HG03342 (cell line): ENCODE measurements around the gene TANGO2.
A peak's percentile ranks its signal among the peaks of the same experiment; 100 is the strongest.

Experiments used
- ATAC-seq: cut with Tn5 transposase; IDR thresholded peaks from one replicate; pipeline ENCODE4 v1.9.1; 2021; ENCODE audit warnings: mild to moderate bottlenecking, moderate library complexity; ENCODE audit not compliant: unreplicated experiment

The TANGO2 gene

DNA sequence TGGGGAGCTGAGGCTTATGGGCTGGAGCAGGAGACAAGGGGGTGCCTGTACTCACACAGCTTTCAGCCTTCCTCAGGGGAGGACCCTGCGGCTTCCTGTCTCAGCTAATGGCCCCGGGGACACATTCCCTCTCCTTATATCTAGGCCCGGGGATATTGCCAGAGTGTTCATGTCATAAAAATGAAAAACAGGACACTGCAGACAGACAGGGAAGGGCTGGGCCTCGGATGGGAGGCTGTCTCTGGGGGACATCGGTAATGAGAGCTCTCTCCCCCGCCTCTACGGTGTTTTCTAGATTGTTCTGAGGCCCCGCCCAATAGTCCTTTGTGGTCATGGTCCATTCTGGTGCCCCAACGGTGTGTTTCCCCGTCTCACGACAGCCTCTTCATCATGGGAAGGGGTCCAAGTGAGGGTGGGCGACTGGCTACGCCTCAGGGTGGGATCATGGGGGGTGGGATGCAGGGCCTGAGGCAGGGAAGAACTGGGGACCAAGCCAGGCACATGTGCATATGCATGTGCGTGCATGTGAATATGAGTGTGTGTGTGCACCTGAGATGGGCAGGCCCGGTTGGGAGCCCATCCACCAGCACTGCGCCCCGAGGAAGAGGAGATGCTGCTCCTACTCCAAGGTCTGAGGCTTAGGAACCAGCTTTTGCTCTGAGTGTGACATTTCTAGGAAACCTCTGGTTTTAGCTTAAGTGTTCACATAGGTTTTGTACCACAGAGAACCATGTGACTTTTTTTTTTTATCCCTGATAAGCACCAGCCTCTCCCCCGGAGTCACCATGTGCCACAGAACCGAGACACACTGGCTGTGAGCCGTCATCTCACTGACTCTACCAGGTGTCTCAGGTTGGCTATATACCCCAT lies 9.6 kb upstream of the TANGO2 start:
- no peak for ATAC-seq

DNA sequence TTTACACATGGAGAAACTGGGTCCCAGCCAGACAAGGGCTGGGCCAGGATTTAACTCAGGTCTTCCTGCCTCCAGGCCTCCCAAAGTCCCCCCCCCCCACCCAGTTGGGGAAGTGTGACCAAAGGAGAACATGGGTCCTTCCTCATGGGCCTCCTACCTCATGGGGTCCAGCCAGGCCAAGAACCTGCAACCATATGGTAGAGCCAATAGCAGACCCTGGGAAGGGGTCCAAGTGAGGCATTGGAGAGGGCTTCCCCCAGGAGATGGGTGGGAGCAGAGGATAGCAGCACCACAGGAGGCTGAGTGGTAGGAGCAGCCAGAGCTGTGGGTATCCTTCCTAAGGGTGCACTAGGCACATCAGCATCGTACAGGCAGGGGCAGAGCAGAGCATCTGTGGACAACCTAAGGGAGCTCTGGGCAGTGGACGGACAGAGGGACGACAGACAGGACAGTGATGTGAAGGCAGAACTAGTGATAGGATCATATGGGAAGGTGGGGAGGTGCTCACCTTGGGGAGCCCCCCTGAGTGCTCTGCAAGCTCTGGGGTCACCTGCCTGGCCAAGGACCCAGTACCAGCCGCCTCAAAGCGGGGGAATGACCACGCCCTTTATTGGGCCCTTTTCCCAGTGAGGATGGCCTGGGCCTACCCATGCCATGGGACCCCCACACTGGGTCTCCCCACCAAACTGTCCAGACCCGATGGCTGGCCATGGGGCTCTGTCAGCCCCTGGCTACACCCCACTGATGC lies 8.7 kb upstream of the TANGO2 start:
- ATAC-seq, result no peak

DNA sequence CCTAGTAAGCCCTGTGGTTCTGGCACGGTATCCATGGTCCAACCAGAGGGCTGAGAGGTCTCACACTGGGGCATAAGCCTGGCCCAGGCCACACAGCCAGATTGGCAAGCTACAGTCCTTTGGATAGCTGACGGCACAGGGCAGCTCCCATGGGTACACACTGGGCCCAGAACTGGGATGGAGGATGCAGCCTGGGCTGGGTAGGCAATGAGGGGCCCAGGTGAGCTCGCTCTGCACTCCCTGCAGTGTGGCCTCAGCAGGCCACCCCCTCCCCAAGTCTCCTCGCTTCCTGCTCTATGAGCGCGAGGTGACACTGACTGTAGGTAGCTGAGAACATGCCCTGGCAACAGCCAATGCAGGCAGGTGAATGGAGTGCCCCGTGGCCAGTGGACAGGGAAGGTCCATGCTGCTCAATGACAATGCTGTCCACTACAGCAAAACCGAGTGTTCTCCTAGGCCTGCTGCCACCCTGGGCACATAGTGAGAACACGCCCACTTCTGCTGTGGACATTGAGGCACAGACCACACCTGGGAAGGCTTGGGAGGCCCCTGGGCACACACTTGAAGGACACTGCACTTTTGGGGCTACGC lies 8.1 kb upstream of the TANGO2 start:
- ATAC-seq, result no peak

DNA sequence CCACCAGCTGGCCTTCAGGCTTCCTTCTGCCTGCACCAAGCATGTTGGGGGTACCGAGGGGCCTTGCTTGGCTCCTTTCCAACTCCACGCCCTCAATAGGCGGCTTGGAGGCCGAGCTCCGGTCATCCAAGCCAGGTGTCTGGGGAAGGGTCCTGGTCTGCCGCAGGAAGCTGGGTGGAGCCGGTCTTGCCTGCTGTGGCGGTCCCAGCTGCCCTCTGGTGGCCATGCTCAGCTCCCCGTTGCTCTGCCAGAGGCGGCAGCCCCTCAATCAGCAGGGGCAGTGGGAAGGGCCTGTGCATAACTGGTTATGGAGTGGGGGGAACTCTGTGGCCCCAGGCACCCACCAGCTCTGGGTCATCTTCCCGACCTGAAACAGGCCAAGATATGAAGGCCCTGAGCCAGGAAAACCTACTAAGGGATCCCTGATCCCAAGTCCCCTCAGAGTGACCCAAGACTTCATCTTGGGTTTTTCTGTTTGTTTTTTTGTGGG lies 7.5 kb upstream of the TANGO2 start:
- ATAC-seq, result no peak

DNA sequence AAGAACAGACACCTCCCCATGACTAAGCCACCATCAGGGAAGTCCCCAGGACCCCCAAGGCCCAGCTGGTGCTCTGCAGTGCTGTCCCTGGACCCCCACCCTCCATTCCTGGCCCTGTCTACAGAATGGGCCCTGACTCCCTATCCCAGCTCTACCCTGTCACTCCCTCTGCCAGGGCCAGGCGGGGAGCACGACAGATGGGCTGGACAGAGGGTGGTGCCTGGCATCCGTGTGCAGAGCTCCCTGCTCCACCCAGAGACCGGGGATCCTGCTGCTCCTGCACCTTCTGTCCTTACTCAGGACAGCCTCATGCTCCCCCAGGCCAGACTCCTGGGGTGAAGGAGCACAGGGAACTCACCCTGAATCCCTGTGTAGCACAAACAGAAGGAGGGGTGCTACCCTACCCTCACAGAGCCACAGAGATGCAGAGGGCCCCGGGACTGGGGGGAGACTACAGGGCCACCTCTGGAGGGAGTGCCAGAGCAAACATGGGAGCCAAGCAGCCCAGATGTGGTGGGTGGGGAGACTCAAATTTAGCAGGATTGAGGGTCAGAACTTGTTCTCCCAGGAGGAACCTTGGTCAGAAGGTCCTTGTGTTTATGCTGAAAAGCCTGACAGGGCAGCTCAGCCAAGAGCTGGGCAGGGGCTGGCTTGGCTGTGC lies 6.3 kb upstream of the TANGO2 start:
- no peak for ATAC-seq

DNA sequence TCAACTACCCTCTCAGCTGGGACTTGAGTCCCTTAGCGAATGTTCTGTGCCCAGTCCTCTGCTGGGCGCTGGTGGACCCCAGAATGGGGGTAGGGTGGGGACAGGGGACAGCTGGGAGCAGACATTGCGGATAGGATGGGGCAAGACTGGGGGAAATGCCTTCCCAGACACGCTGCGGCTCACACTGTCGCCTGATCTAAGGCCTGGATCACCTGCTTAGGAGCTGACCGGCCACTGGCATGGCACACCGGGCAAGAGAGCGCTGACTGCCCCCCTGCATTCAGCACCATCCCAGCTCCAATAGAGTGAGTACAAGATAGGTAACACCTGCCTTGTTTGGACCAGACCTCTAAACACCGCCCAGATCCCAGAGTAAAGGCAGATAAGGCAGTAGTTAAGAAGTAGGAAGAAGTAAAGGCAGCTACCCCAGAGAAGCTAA lies 5.7 kb upstream of the TANGO2 start:
- ATAC-seq, result no peak

DNA sequence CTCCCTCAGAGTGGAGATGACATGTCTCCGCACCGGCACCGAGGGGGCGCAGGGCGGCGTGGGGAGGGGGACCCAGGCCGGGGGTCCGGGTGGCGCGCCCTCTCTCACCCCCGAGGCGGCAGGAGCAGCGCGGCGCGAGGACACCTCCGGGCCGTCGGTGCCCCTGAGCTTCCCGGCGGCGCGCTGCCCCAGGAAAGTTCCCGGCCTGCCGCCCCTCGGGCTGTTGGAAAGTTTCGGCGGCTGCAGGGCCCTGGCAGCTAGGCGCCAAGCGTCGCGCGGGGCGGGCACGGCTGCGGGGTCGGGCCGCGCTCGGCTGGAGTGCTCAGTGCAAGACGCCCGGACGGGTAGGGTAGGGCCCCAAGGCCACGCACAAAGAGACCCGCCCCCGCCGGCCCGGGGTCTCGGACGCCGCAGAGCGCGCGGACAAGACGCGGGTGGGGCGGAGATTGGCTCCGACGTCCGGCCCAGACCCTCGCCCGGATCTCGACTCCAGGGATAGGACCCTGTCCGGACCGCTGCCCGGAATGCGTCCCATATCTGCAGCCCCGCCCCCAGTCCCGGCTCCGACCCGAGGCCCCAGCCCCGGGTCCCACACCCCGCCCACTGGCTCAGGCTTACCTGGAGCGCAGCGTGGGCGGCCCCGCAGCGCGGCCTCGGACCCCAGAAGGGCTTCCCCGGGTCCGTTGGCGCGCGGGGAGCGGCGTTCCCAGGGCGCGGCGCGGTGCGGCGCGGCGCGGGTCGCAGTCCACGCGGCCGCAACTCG lies 4.8 kb upstream of the TANGO2 start:
- no peak for ATAC-seq

DNA sequence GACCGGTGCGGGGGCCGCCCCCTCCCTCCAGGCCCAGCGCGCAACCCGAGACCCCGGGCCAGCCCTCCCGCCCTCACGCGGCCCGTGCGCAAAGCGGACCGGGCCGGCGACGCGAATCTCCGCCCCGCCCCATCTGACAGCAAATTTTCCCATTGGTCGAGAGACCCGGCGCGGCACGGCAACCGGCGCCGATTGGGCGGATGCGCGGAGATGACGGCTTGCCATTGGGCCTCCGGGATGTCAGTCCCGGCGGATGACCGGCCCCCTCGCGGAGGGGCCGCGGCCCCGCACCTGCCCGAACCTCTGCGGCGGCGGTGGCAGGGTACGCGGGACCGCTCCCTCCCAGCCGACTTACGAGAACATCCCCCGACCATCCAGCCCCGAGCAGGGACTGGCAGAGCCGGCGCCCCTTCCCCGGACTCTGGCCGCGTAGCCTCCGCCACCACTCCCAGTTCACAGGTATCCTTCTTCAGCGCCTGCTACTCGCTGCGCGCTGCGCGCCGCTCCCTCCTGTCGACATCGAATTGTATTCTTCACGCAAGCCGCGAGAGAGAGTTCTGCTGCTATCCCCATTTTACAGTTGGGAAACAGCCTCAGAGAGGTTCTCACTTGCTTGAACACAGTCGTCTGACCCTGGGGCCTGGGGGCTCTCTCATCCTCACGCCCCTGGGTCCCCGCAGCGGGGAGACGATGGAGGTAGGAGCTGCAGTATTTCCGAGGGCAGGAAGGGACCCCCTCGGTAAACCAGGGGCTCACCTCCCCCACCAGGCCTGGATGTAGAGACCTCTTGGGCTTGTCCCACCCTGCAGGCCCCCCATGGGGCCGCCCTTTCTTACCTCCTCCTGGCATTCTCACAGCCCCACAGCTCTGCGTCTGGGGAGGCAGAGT lies 3.9 kb upstream of the TANGO2 start, which contains the start of gene ARVCF:
Gene ARVCF (minus strand): TSS at position 90 of the 888 bp plus-strand sequence. CDS start 26,029 bp downstream, outside the sequence.
- peak; percentile 59 for ATAC-seq

DNA sequence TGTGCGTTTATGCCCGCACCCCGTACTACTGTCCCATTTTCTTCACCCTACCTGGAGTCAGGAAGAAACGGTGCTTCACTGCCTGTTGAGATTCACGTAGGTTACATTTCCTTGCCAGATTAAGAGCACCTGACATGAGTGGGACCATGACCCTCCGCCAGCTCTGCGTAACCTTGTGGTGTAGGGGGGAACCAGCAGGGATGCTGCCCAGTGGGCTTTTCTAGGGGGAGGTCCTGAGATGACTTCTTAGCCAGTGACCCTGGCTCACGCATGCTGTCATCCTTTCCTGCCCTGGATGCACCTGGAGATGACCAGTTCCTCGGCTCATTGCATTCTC lies 3.3 kb upstream of the TANGO2 start:
- ATAC-seq, result no peak

DNA sequence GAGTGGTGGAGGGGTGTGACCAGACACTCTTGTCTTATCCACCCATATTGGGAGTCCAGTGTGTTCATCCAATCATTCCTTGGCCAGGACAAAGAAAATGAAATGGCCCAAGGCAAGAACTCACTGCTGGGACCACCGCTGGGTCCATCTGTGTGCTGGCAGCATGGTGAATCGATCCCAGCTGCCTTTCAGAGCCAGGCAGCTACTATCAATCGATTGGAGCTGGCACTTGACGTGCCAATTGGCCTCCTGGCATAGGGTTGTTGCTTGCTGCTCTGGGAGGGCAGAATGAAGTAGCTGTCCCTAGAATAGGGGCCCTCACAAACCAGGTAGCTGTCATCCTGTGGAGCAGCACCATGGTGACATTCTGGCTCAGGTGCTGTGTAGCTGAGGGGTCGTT lies 2.9 kb upstream of the TANGO2 start:
- no peak for ATAC-seq

DNA sequence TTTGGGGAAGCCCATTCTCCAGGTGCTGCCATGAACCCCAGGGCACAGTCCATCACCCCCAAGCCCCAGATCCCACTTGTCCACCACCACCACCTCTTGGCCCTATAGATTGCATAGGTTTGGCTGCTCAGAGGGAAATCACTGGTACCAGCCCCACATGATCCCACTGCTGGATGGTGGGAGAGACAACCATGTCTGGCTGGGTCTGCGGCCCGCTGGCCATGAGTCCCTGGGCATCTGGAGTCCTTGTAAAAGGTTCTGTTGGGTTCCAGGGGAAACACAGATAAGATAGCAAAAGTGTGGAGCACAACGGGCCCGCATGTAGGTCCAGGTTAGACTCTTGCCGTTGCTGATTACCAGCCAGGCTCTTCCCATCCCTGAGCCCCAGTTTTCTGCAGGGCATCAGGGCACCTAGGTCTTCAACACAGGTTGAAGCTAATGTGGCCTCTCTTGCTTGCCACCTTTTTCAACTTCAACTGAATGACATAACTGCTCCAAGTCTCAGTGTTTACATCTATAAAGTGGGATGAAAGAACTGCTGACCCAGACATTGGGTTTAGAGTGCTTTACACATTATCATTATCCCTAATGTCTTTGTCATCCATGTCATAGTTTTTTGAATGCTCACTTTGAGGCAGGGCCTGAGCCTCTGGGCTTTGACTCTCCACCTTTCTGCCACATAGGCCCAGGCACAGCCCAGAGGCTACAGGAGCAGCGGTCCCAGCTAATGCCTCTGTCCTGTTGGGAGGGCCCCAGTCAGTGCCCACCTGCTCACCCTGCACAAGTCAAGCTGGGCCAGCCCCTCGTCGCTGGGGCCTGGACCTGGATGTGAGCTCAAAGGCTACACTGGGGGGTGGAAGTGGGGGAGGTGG lies 1.0 kb upstream of the TANGO2 start:
- no peak for ATAC-seq

DNA sequence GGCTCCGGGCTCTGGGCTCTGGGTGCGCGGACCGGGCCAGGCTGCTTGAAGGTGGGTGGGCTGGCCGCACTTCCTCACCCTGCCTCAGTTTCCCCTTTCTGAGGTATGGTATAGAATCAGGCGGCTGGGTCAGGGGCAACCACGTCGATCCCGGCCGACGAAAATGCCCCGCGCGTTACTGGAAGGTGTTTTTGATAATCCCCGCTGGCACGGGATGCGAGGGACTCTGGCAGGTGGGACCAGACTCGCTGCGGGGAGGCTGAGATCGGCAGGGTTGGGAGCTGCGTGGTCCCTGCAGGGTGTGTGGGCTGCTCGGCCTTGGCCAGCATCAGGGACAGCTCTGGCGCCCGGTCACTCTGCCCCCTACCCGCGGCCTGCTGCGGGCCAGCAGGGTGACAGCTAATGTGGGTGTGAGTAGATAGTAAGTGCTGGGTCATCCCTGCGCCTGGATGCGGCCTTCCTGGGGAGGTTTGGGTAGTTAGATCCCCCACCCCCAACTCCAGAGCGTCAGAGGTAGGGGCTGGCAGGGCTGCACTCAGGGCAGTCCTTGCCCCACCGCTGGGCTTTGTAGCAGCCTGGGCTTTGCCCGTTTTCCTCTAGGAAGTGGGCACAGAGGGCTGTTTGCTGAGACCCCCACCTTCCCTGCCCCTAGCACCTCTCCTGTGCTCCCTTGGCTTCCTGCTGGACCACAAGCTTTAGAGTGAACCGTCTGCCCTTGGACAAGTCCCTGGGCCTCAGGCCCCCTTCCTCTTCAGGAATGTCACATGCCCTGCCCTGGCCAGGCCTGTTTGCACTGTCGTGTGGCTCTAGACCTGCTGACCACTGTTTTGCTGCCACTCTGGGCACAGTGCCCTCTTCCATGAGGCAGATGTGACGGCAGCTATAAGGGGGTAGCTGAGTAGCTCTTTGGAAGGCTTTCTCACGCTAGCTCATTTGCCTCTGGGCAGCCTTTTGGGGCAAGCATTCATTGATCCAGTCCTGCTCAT lies 579 bp downstream of the TANGO2 start:
- ATAC-seq, result no peak

DNA sequence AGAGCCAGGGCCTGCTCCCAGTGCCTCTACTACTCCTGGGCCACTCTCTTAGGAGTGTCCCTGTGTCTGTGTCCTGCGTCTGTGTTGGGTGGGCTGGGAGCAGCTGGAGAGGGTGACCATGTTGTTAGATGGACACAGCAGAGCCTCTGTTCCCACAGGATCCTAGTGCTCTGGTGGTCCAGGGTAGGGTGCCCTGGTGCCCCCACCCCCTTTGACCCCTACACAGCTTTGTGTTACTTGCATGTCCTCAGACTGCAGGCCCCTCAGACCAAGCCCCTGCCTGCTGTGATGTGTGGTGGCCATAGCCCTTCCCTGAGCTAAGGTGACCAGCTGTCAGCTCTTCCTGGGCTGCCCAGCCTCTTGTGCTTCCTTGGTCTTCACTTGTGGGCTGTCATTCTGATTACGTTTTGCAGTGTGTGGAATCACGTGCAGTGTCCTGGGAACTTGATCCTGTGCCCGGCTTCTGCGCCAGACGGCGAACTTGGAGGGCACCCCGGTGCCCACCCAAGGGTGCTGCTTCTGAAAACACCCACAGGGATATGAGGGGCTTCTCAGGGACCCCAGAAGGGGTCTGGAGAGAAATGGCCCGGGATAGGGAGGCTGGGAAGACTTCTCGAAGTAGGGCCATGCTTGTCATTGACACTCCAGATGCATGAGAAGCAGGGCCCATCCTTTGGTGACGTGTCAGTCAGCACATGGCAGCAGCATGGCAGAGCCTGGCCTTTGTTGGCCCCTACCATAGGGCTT lies 1.5 kb downstream of the TANGO2 start:
- ATAC-seq, result no peak

DNA sequence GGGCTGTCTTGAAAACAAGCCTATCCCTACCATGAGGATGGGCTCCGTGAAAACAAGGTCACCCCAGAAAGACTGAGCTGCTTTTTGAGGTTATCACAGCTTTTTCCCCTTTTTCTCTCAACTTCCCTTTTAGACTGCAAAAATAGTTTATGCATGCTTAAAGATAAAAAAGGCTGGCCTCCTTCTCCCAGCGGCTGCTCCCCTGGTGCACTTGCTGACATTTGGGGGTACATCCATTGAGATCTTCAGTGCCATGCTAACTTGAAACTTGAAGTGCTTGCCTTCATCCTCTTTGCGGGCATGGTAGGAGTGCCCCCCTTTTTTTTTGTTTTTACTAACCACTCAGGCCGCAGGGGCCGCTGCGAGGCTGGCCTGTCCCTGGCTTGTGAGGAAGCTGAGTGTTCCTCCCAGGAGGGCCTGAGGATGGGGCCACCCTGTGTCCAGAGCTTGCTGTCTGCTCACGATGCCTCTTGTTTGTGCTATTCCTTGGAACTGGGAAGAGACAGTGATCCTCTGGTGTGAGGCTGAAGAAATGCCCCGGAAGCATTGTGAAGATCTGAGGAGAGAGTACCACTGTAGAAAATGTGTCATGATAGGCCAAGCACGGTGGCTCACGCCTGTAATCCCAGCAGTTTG lies 2.2 kb downstream of the TANGO2 start:
- no peak for ATAC-seq

DNA sequence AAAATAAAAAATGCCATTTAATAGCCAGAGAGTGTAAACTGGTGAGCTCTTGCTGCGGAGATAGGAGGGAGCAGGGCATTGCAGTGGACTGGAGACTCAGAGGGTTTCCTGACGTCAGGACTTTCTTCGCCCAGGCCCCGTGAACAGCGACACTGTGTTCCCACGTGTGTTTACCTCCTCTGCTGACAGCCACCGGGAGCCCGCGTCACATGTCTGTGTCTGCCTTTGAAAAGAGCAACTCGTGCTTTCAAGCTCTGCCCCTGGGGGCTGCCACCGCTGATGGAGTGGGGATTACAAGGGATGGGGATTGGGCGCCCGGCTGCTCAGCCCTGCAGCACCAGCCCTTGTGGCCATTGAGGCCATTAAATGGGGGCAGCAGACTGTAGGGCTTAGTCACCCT lies 3.3 kb downstream of the TANGO2 start:
- ATAC-seq, result no peak
